NOMO-1 treated with DMSO at 0.1 percent for 48 hours (cell line): ENCODE results near the gene NLRP8.
"Not testable (repeated sequence)": the region's sequence is repeated elsewhere in the genome, so short reads cannot be mapped to it uniquely, and the experiment has no call there.

Experiments used
- DNase-seq: peaks from one replicate; lab custom pipeline; 2025; ENCODE audit not compliant: unreplicated experiment; lab: John Stamatoyannopoulos, UW

NLRP8 gene

DNA sequence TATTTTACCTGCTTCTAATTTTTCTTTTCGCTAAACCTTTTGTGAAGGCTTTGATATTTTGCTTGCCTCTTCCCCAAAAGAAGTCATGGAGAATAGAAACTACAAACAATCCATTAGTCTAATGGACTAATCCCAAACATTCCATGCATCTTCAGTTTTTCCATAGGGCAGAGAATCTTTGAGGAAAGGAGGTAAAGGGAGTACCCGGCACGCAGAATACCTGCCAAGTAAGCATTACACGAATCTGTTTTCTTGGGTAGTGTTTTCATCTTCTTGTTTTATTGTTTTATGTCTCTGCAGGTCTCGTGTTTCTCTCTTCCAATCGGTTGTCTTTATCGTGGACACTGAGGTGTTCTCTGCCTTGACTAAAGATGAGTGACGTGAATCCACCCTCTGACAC, at the start of gene NLRP8:
Gene NLRP8, plus strand, starts transcription at position 301 of the 400 bp plus-strand sequence.
- no peak for DNase-seq

GRCh38 chr19:55898911-55899310, 48.7 kb upstream of the NLRP8 start:
- DNase-seq: no peak

GRCh38 chr19:55901369-55902079, 46.1 kb upstream of the NLRP8 start:
- no peak for DNase-seq

- DNase-seq: no peak
Observed at GRCh38 chr19:55902080-55902751, 45.4 kb upstream of the NLRP8 start.

DNA sequence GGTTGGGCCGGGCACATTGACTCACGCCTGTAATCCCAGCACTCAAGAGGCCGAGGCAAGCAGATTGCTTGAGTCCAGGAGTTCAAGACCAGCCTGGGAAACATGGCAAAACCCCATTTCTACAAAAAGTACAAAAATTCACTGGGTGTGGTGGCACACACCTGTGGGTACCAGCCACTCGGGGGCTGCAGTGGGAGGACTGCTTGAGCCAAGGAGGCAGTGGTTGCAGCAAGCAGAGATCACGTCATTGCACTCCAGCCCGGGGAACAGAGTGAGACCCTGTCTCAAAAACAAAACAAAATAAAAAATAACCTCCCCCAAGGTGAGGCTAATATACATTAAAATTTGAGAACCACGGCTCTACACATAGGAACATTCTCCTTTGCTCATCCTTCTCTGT, 40.3 kb upstream of the NLRP8 start:
- DNase-seq: no peak

DNA sequence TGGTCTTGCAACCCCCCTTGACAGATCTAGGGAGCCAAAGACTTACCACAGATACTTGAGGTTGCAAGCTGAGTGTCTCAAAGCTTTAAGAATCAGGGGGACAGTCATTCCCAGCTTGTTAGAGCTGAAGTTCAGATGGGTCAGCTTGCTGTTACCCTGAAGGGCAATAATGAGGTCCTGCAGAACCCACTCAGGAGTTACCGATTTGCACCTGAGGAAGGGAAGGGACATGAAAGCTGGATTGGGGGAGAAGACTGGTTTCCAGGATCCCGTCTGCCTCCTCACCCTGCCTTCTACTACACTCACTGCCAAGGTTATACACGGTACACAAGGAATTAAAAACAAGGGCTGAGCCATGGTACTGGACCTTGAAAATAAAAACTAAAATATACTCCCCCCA, 39.9 kb upstream of the NLRP8 start:
- no peak for DNase-seq

GRCh38 chr19:55909801-55910200, 37.8 kb upstream of the NLRP8 start:
- no peak for DNase-seq

DNA sequence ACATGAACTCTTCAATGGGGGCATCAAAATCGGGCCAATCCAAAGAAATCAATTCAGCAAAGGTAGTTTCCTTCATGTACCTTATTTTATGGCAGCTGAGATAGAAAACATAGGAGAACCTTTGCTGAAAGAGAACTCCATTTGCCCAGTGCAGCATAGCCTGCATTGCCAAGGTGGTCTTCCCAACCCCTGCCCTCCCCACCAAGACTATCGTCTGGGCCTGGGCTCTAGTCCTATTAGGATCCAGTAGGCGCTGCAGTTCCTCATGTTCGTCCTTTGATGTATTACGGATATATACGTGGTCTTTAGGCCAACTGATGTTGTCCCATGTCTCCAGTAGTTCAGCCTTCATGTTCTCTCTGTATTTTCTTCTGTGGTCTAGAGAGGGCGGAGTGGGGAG, 34.7 kb upstream of the NLRP8 start:
- DNase-seq: no peak

DNA sequence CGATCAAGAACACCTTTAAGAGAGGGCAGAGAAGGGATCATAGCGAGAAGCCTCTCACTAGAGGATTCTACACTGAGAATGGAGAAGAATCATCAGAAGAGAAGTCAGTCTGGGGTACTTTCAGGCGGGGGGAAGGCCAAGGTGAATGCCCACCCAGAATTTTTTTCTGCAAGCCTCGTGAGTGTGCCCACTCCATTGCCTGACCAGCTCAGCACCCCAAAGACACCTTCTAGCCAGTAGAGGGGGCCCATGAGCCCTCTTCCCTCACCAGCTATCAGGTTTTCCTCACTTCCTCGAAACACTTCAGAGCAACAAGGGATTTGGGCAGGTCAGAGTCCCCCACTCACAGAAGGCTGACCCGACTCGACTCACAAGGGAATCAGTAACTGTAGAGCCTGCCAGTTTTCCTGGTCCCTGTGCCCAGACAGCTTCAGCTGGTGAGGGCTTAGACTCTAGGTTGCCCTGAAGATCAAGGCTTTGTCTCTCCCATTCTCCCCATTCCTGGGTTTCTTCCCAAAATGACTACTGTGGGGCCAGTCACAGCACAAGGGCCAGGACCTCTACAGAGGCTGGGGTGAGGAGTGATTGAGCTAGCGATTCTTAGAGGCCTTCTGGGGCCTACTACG, 33.9 kb upstream of the NLRP8 start:
- no peak for DNase-seq

DNA sequence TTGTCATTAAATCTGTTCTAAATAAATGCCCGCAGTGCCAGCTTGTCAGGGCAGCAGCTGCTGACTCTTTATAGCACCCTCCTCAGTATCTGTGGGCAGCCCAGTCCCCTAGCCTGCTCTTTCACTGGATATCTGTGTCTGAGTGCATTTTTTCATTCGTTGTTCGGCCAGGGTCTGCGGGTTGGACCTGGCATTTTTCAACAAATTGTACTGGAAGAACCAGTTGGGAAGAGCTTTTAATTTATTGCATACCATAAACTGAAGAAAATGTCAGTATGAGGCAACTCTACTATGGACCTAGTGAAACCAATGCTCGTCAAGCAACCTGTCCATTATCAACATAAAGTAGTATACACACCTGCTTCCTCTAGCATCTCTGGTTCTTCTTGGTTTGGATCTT, 24.1 kb upstream of the NLRP8 start:
- no peak for DNase-seq

GRCh38 chr19:55927991-55928390, 19.6 kb upstream of the NLRP8 start:
- no peak for DNase-seq

DNA sequence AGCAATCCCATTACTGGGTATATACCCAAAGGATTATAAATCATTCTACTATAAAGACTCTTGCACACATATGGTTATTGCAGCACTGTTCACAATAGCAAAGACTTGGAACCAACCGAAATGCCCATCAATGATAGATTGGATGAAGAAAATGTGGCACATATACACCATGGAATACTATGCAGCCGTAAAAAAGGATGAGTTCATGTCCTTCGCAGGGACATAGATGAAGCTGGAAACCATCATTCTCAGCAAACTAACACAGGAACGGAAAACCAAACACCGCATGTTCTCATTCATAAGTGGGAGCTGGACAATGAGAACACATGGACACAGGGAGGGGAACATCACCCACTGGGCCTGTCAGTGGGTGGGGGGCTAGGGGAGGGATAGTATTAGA, 18.4 kb upstream of the NLRP8 start:
- DNase-seq: not testable (repeated sequence)

DNA sequence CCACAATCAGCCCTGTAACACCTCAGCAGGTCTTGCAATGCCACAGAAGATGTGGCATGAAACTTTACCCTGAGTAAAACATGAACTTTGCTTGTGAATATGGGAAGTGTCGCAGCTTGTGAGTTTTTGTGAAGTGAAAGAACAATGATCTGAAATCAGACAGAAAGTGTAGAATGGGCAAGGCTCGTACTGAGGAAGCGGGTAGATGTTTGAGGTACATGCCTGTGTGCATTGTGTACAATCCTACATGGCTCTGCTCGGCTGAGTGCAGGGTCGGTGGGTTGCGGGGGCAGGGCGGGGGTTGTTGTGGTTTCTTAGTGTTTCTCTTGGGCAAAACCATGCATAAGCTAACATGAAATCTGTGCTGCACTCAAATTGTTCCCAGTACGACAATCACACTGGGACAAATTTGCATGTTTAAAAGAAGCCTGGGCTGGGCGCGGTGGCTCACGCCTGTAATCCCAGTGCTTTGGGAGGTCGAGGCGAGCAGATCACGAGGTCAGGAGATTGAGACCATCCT, 16.6 kb upstream of the NLRP8 start:
- no peak for DNase-seq

DNA sequence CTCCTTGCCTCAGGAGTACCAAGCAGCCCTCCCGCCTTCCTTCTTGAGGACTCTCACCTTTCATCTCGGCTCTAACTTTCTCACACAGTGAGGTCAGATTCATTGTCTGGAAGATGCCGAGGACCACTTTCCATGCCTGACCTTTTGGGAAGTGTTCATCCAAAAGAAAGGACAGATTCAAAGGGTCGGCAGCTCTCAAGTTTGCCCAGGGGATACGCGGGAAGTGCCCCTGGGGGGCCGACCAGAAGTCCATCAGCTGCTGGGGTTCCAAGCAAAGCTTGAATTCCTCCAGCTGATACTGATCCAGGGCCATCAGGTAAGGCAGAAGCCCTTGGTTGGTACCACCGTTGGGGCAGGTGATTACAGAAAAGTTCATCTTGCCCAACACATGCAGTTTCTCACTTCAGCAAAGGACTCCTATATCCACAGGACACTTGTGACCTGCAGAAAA, 15.7 kb upstream of the NLRP8 start, which contains the start of gene NLRP13:
Gene NLRP13, minus strand, starts transcription at position 401 of the 451 bp plus-strand sequence. Its CDS starts 25 bp downstream, at position 376.
- no peak for DNase-seq

GRCh38 chr19:55935206-55935605, 12.4 kb upstream of the NLRP8 start:
- DNase-seq: no peak

GRCh38 chr19:55939206-55939605, 8.4 kb upstream of the NLRP8 start:
- DNase-seq: no peak

GRCh38 chr19:55940306-55940705, 7.3 kb upstream of the NLRP8 start:
- DNase-seq: no peak

DNA sequence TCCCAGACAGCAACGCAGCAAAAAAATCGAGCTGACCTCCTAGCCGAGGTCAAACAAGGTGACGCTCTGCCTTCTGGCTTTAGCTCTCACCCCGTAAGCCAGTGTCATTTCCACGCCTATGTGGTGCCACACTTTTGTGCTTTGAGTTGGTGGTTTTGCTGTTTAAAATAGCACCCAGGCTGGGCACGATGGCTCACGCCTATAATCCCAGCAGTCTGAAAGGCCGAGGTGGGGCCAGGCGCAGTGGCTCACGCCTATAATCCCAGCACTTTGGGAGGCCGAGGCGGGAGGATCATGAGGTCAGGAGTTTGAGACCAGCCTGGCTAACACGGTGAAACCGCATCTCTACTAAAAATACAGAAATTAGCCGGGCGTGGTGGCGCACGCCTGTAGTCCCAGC, 2.9 kb downstream of the NLRP8 start:
- not testable (repeated sequence) for DNase-seq

DNA sequence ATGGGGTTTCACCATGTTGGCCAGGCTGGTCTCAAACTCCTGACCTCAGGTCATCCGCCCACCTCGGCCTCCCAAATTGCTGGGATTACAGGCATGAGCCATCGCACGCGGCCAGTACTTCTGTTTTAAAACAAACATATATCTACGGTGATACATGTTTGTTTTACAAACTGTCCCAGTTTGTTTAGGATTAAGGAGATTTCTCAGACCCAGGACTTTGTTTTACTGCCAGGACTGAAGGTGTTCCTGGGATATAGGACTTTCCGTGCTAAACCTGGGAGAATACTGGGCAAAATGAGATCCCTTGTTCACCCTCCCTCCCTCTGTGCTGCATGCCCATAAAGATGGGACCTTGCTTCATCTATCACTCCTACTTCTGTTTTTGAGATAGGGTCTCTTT, 8.8 kb downstream of the NLRP8 start:
- no peak for DNase-seq

GRCh38 chr19:55958356-55958755, 10.7 kb downstream of the NLRP8 start:
- no peak for DNase-seq

DNA sequence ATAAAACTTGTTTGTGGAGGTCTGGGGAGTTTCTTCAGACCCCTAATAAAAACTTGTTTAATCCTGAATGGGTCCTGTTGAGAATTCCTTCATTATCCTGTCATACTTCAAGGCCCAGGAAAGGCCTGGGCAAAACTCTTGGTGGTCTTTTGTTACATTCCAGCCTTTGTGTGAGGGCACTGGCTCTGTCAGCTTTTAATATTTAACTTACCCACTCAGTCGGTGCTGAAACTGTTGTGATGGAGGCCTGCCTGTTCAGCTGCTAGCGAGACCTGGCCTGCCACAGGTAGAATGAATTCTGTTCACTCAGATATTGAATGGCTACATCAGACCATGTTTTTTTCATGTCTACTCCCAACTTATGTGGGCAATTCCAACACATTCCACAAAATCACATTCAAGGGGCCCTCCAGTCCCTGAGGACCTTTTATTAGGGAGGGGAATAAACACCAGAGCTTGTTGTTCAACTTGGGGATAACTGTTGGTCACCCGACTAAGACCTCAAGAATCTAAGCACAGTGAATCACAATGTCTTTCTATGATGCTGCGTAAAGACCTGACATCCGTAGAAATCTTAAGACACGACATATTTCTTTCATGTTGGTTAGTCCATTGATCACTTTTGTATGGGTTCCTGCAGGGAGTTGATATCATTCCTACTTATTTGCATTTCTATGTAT, 12.5 kb downstream of the NLRP8 start:
- no peak for DNase-seq
